ENCODE results near the gene ENG. TPM values are rescaled to one million over a fixed set of nuclear protein-coding genes. Genes with fewer than 3 reads are reported as not detected.
"Not testable (repeated sequence)": the region's sequence is repeated elsewhere in the genome, so short reads cannot be mapped to it uniquely, and the experiment has no call there.

ENG gene
- total and polyA plus RNA-seq, 4 donors, result 41.1 to 317 (median 131) TPM

GRCh38 chr9:127846443-127847177, 7.8 kb downstream of the ENG start:
- Histone ChIP-seq H3K27ac (ENCODE audit: low read depth in 1 of 2, low read length in 1 of 2) (peak overlapping the region; percentile 76 to 85), H3K36me3 (ENCODE audit: control insufficient read depth in 4 of 4, insufficient read depth in 4 of 4, low read length in 4 of 4) (peaks cover 0 to 16% (median 5%) of the 10 kb centered on the region in 4 donors), H3K9ac (ENCODE audit: insufficient read depth in 1 of 2, low read length in 2 of 2) (peak overlapping the region in 1 of 2 donors; percentile 2), H3K27me3 (ENCODE audit: control insufficient read depth in 3 of 3, insufficient read depth in 3 of 3, low read length in 2 of 3) (no peaks in the 10 kb centered on the region), H3K4me1 (ENCODE audit: control insufficient read depth in 5 of 5, insufficient read depth in 5 of 5, low read length in 5 of 5) (peaks cover 0 to 26% (median 10%) of the 10 kb centered on the region in 5 donors), H3K9me3 (ENCODE audit: control insufficient read depth in 4 of 4, insufficient read depth in 3 of 4, low read length in 3 of 4) (peaks cover 0 to 5% (median 2%) of the 10 kb centered on the region in 4 donors), H3K4me3 (no peak overlapping the region)
- DNase-seq (no peak), ATAC-seq (ENCODE audit: insufficient read depth, low FRiP score) (peak; percentile 38)
- 45 to 60% methylated on average over 18 of the region's 18 CpGs for WGBS, 2 donors
- no peak for TF ChIP-seq CTCF (IDR thresholded peaks at IDR 0.05; ENCODE audit: control extremely low read depth, extremely low read depth)

DNA sequence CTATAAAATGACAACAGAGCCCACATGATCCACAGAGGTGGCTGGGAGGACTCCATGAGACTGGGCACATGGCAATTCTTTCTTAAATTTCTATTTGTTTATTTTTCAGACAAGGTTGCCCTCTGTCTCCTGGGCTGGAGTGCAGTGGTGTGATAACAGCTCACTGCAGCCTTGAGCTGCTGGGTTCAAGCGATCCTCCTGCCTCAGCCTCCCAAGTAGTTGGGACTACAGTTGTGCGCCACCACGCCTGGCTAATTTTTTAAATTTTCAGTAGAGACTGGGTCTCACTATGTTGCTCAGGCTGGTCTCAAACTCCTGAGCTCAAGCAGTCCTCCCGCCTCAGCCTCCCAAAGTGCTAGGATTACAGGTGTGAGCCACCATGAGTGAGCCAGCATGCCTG, 8.8 kb downstream of the ENG start:
- H3K27me3 ChIP-seq (ENCODE audit: control insufficient read depth in 3 of 3, insufficient read depth in 3 of 3, low read length in 2 of 3); DNase-seq; H3K4me3 ChIP-seq; H3K9me3 ChIP-seq (ENCODE audit: control insufficient read depth in 4 of 4, insufficient read depth in 3 of 4, low read length in 3 of 4); ATAC-seq (ENCODE audit: insufficient read depth, low FRiP score); H3K9ac ChIP-seq (ENCODE audit: insufficient read depth in 1 of 2, low read length in 2 of 2): not testable (repeated sequence)
- H3K4me1 ChIP-seq (ENCODE audit: control insufficient read depth in 5 of 5, insufficient read depth in 5 of 5, low read length in 5 of 5), result peaks cover 0 to 26% (median 10%) of the 10 kb centered on the region in 5 donors
- H3K36me3 ChIP-seq (ENCODE audit: control insufficient read depth in 4 of 4, insufficient read depth in 4 of 4, low read length in 4 of 4), result peaks cover 0 to 19% (median 6%) of the 10 kb centered on the region in 4 donors
- H3K27ac ChIP-seq (ENCODE audit: low read depth in 1 of 2, low read length in 1 of 2), result peak overlapping the region; percentile 76 to 85
- WGBS, 2 donors, result 89 to 94% methylated on average over 4 of the region's 4 CpGs

GRCh38 chr9:127844821-127845359, 9.6 kb downstream of the ENG start:
- 62 to 69% methylated on average over 16 of the region's 16 CpGs for WGBS, 2 donors
- peak overlapping the region; percentile 74 to 81 for H3K27ac ChIP-seq (ENCODE audit: low read depth in 1 of 2, low read length in 1 of 2)
- TF ChIP-seq CTCF (IDR thresholded peaks at IDR 0.05; ENCODE audit: control extremely low read depth, extremely low read depth), result no peak
- H3K9ac ChIP-seq (ENCODE audit: insufficient read depth in 1 of 2, low read length in 2 of 2), result no peak overlapping the region
- no peak overlapping the region for H3K4me3 ChIP-seq
- H3K4me1 ChIP-seq (ENCODE audit: control insufficient read depth in 5 of 5, insufficient read depth in 5 of 5, low read length in 5 of 5), result peaks cover 0 to 26% (median 10%) of the 10 kb centered on the region in 5 donors
- DNase-seq (peak in 2 of 3 donors; percentile 25 to 67), ATAC-seq (ENCODE audit: insufficient read depth, low FRiP score) (no peak)
- peaks cover 0 to 5% (median 2%) of the 10 kb centered on the region in 4 donors for H3K9me3 ChIP-seq (ENCODE audit: control insufficient read depth in 4 of 4, insufficient read depth in 3 of 4, low read length in 3 of 4)
- no peaks in the 10 kb centered on the region for H3K27me3 ChIP-seq (ENCODE audit: control insufficient read depth in 3 of 3, insufficient read depth in 3 of 3, low read length in 2 of 3)
- peaks cover 0 to 16% (median 4%) of the 10 kb centered on the region in 4 donors for H3K36me3 ChIP-seq (ENCODE audit: control insufficient read depth in 4 of 4, insufficient read depth in 4 of 4, low read length in 4 of 4)

GRCh38 chr9:127841087-127841835, 13.2 kb downstream of the ENG start:
- H3K36me3 ChIP-seq (ENCODE audit: control insufficient read depth in 4 of 4, insufficient read depth in 4 of 4, low read length in 4 of 4), result peaks cover 0 to 12% (median 2%) of the 10 kb centered on the region in 4 donors
- H3K9me3 ChIP-seq (ENCODE audit: control insufficient read depth in 4 of 4, insufficient read depth in 3 of 4, low read length in 3 of 4), result no peaks in the 10 kb centered on the region
- no peak overlapping the region for H3K4me3 ChIP-seq
- 78 to 83% methylated on average over 15 of the region's 15 CpGs for WGBS, 2 donors
- H3K4me1 ChIP-seq (ENCODE audit: control insufficient read depth in 5 of 5, insufficient read depth in 5 of 5, low read length in 5 of 5), result peaks cover 13 to 40% (median 28%) of the 10 kb centered on the region in 5 donors
- DNase-seq, result no peak
- H3K27ac ChIP-seq (ENCODE audit: low read depth in 1 of 2, low read length in 1 of 2), result peak overlapping the region in 1 of 2 donors; percentile 65
- no peak for TF ChIP-seq CTCF (IDR thresholded peaks at IDR 0.05; ENCODE audit: control extremely low read depth, extremely low read depth)
- no peaks in the 10 kb centered on the region for H3K27me3 ChIP-seq (ENCODE audit: control insufficient read depth in 3 of 3, insufficient read depth in 3 of 3, low read length in 2 of 3)
- no peak for ATAC-seq (ENCODE audit: insufficient read depth, low FRiP score)
- H3K9ac ChIP-seq (ENCODE audit: insufficient read depth in 1 of 2, low read length in 2 of 2), result no peak overlapping the region

Measured in lung (tissue), 12 donors.